ENCODE measurements around the gene HES2. TPM values are rescaled to one million over a fixed set of nuclear protein-coding genes. Genes with fewer than 3 reads are reported as not detected.
A peak's percentile ranks its signal among the peaks of the same experiment; 100 is the strongest.

HES2 gene
- total RNA-seq, 4 donors from 2014 or later, result 2.5 to 15.9 (median 5.2) TPM

- H3K27ac ChIP-seq, result peak within 1 kb of the TSS; percentile 30 to 70 (median 42)
- peaks cover 0 to 40% (median 0%) of the 10 kb centered on the region in 3 donors for H3K36me3 ChIP-seq
- TF ChIP-seq, protein P1, sequence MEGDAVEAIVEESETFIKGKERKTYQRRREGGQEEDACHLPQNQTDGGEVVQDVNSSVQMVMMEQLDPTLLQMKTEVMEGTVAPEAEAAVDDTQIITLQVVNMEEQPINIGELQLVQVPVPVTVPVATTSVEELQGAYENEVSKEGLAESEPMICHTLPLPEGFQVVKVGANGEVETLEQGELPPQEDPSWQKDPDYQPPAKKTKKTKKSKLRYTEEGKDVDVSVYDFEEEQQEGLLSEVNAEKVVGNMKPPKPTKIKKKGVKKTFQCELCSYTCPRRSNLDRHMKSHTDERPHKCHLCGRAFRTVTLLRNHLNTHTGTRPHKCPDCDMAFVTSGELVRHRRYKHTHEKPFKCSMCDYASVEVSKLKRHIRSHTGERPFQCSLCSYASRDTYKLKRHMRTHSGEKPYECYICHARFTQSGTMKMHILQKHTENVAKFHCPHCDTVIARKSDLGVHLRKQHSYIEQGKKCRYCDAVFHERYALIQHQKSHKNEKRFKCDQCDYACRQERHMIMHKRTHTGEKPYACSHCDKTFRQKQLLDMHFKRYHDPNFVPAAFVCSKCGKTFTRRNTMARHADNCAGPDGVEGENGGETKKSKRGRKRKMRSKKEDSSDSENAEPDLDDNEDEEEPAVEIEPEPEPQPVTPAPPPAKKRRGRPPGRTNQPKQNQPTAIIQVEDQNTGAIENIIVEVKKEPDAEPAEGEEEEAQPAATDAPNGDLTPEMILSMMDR (IDR thresholded peaks at IDR 0.05), result no peak
- TF ChIP-seq POLR2A (IDR thresholded peaks at IDR 0.05), result no peak
- peaks cover 0 to 25% (median 2%) of the 10 kb centered on the region in 4 donors for H3K4me1 ChIP-seq
- peak within 1 kb of the TSS; percentile 30 to 51 (median 41) for H3K4me3 ChIP-seq
- H3K27me3 ChIP-seq, result no peaks in the 10 kb centered on the region
- no peak for DNase-seq
- no peaks in the 10 kb centered on the region for H3K9me3 ChIP-seq
These were observed 46.3 kb upstream of the HES2 start, which contains the start of gene TNFRSF25 for GRCh38 chr1:6466023-6466422. Gene TNFRSF25 (minus strand): TSS chr1:6466173. CDS start chr1:6466107, 66 bp downstream.

DNA sequence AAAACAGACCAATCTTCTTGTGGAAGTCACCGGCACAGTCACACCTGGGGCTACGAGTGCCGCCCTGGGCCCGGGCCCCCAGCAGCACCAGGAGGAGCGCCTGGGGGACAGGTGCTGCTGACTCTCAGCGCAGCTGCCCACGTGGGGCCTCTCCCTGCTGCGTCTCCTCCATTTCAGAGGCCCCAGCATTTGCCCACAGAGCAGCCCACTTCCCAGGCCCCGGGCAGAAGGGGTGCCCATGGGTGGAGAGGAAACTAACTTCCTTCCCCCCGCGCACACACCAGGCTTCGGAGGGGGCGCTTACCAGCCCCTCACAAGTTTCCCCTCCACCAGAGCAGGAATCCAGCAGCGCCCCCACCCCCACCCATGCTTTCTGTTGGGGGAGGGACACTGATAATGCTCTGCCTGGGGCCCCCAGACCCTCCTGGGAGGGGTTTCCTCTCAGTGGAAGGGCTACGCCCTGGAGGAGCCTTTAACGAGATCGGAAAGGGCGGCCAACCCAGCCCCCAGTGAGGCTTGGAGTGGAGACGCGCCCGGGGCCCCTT is 45.8 kb upstream of the HES2 start:
- DNase-seq, result no peak
- TF ChIP-seq, protein P1 (IDR thresholded peaks at IDR 0.05), result no peak
- TF ChIP-seq POLR2A (IDR thresholded peaks at IDR 0.05), result no peak
- H3K27ac ChIP-seq, result peak overlapping the region; percentile 30 to 70 (median 42)
- H3K9me3 ChIP-seq, result no peaks in the 10 kb centered on the region
- no peaks in the 10 kb centered on the region for H3K27me3 ChIP-seq
- peak overlapping the region; percentile 30 to 51 (median 41) for H3K4me3 ChIP-seq
- peaks cover 0 to 20% (median 4%) of the 10 kb centered on the region in 4 donors for H3K4me1 ChIP-seq
- H3K36me3 ChIP-seq, result peaks cover 0 to 39% (median 0%) of the 10 kb centered on the region in 3 donors

- TF ChIP-seq POLR2A (IDR thresholded peaks at IDR 0.05), result no peak
- TF ChIP-seq, protein P1 (IDR thresholded peaks at IDR 0.05), result no peak
- Histone ChIP-seq H3K9me3 (no peaks in the 10 kb centered on the region), H3K36me3 (peaks cover 0 to 39% (median 0%) of the 10 kb centered on the region in 3 donors), H3K27ac (peak overlapping the region in 2 of 4 donors; percentile 30 to 70), H3K4me1 (peaks cover 0 to 25% (median 7%) of the 10 kb centered on the region in 4 donors), H3K4me3 (peak overlapping the region; percentile 30 to 51 (median 41)), H3K27me3 (no peaks in the 10 kb centered on the region)
- no peak for DNase-seq
These were observed 45.2 kb upstream of the HES2 start for GRCh38 chr1:6464915-6465314.

DNA sequence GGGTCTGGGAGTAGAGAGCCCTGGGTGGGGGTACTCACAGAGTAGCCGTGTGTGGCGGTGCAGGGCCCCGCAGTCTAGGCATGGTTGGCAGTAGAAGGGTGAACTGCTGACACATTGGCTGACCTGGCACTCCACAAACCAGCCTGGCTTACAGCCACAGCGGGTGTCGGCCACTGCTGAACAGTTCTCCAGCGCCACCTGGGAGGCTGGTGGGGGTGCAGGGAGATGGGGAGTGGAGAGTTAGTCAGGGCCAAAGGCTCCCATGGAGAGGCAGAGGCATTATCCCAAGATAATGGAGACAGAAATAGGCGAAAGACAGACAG is 44.8 kb upstream of the HES2 start:
- no peaks in the 10 kb centered on the region for H3K27me3 ChIP-seq
- no peaks in the 10 kb centered on the region for H3K9me3 ChIP-seq
- peak in 2 of 3 donors; percentile 77 to 80 for DNase-seq
- TF ChIP-seq, protein P1 (IDR thresholded peaks at IDR 0.05), result peak in 3 of 6 experiments; percentile 43 to 55 (median 52)
- TF ChIP-seq POLR2A (IDR thresholded peaks at IDR 0.05), result no peak
- H3K36me3 ChIP-seq, result peaks cover 0 to 40% (median 0%) of the 10 kb centered on the region in 3 donors
- peak overlapping the region in 2 of 4 donors; percentile 45 to 70 for H3K27ac ChIP-seq
- H3K4me3 ChIP-seq, result no peak overlapping the region
- H3K4me1 ChIP-seq, result peaks cover 0 to 26% (median 7%) of the 10 kb centered on the region in 4 donors

- Histone ChIP-seq H3K4me3 (no peak overlapping the region), H3K36me3 (peaks cover 0 to 27% (median 0%) of the 10 kb centered on the region in 3 donors), H3K9me3 (no peaks in the 10 kb centered on the region), H3K4me1 (peaks cover 0 to 26% (median 7%) of the 10 kb centered on the region in 4 donors), H3K27ac (no peak overlapping the region), H3K27me3 (no peaks in the 10 kb centered on the region)
- TF ChIP-seq, protein P1 (IDR thresholded peaks at IDR 0.05), result no peak
- no peak for TF ChIP-seq POLR2A (IDR thresholded peaks at IDR 0.05)
- DNase-seq, result no peak
These were observed 43.3 kb upstream of the HES2 start for GRCh38 chr1:6463120-6463412.

Measured in Peyer's patch (tissue), 4 donors.